Bone marrow (tissue), 2 donors: ENCODE measurements around the gene ZEB1.
"Not testable (repeated sequence)": the region's sequence is repeated elsewhere in the genome, so short reads cannot be mapped to it uniquely, and the experiment has no call there.

ENCODE experiments used
- DNase-seq, 2 donors: peaks; one replicate each; lab custom pipeline; 2025; lab: John Stamatoyannopoulos, UW

ZEB1 gene

DNA sequence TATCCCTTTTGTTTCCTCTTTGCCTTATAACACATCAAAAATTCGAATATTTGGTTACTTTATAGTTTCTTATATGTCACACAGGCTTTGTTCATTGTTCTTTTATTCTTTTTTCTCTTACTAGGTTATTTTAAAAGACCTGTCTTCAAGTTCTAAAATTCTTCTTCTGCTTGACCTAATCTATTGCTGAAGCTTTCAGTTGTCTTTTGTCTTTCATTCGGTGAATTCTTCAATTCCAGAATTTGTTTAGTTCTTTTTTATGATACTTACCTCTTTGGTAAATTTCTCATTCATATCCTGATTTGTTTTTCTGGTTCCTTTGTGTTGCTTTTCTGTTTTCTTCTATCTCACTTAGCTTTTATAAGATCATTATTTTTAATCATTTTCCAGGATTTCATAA, 188.4 kb downstream of the ZEB1 start:
- no peak for DNase-seq

DNA sequence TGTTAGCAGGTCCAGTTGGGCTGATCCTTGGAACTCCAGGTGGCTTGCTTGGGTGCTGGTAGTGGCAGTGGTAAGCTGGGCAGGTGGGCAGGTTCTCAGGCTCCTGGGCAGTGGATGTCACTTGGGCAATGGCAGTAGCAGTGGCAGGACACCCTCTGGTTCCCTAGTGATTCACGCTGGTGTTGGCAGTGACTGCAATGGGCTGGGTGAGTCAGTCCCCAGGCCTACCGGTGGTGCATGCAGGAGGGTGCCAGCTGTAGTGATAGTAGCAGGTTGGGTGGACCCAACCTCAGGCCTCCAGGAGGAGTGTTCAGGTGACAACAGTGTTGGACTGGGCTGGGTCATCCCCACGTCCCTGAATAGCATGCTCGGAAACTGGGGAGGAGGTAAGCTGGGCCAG, 189.2 kb downstream of the ZEB1 start:
- DNase-seq = no peak

GRCh38 chr10:31508882-31509281, 189.9 kb downstream of the ZEB1 start:
- DNase-seq = no peak

GRCh38 chr10:31509989-31510388, 191.0 kb downstream of the ZEB1 start:
- DNase-seq = no peak

DNA sequence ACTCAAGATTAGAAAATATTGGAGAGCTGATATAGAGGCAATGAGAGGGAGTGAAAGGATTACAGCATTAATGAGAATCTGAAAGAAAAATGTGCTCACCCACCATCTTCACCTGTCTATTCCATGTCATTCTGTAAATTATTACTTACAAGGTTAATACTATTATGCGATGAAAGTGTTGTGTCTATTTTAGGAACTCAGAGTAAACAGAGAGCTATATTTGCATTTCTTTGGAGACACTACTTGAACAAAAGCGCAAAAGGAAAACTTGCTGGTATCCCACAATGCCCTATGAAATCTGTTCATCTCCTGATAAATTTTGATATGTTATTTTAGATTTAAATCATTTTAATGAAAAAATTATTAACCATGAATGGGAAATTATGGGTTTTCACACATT, 196.1 kb downstream of the ZEB1 start:
- DNase-seq = no peak

- no peak for DNase-seq
Measured at GRCh38 chr10:31515819-31516402, 196.9 kb downstream of the ZEB1 start.

DNA sequence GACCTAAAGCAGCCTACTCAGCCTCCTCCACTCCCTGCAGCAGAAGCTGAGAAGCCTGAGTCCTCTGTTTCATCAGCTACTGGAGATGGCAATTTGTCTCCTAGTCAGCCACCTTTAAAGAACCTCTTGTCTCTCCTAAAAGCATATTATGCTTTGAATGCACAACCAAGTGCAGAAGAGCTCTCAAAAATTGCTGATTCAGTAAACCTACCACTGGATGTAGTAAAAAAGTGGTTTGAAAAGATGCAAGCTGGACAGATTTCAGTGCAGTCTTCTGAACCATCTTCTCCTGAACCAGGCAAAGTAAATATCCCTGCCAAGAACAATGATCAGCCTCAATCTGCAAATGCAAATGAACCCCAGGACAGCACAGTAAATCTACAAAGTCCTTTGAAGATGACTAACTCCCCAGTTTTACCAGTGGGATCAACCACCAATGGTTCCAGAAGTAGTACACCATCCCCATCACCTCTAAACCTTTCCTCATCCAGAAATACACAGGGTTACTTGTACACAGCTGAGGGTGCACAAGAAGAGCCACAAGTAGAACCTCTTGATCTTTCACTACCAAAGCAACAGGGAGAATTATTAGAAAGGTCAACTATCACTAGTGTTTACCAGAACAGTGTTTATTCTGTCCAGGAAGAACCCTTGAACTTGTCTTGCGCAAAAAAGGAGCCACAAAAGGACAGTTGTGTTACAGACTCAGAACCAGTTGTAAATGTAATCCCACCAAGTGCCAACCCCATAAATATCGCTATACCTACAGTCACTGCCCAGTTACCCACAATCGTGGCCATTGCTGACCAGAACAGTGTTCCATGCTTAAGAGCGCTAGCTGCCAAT, 202.2 kb downstream of the ZEB1 start:
- DNase-seq = no peak

DNA sequence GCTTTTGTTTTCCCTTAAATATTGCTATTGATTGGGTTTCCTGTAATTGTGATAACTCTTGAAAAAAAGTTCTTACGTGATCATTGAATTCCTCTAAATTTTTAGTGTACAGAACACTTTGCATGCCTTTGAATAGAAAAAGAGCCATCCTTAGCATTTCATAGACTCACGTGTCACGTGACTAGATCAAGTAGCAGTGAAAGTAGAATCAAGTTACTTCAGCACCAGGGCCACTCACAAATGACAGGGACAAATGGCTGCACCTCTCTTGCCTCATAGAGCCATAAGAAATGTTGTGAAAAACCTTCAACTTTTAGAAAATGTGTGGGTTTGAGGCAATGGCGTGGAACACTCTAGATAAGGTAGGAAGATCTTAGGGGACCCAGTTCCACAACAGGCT, 203.8 kb downstream of the ZEB1 start:
- no peak for DNase-seq

DNA sequence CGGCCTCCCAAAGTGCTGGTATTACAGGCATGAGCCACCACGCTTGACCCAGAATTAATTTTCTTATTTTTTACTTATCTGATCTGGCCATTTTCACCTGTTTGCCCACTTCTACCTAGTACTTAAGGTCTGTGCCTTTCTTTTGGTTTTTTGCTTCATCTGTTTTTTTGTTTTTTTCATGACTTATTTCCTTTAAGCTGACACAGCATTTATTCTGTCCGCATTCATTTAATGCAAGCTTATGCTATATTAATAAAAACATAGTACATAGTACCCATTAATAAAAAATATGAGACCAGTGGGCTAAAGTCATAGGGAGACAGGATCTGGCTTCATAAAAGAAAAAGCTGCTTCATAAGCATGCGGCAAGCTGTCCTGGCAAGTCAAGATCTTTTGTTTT, 205.4 kb downstream of the ZEB1 start:
- no peak for DNase-seq

DNA sequence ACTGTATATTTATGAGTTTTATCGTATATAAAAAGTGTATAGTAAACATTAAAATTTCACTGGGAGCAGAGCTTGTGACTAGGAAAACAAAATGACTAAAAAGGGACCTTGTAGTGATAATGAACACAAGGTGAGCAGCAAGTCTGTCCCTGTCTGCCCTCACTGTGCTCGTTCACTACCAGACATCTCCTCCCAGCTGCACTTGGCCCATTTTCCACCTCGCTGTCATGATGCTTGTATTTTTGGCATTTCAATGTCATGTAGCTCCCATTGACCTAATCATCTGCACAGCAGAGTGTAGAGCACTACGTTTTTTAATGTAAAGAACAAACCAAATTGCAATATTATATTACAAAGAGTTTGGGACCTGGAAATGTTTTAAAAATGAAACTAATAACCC, 207.2 kb downstream of the ZEB1 start:
- no peak for DNase-seq

GRCh38 chr10:31526681-31527080, 207.7 kb downstream of the ZEB1 start:
- DNase-seq = no peak

DNA sequence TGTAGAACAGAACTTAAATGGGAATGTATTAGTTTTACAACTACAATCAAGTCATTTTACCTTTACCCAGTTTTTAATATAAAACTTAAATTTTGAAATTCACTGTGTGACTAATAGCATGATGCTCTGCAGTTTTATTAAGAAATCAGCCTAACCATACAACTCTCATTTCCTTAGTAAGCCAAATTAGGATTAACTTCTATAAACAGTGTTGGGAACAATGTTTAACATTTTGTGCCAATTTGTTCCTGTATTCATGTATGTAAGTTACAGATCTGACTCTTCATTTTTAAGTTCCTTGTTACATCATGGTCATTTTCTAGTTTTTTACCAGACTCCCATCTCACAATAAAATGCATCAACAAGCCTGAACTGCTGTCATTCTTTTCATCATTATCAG, 209.8 kb downstream of the ZEB1 start:
- DNase-seq = no peak

GRCh38 chr10:31536302-31536701, 217.3 kb downstream of the ZEB1 start:
- DNase-seq = no peak

- DNase-seq = no peak
Measured at GRCh38 chr10:31549896-31550295, 230.9 kb downstream of the ZEB1 start.

DNA sequence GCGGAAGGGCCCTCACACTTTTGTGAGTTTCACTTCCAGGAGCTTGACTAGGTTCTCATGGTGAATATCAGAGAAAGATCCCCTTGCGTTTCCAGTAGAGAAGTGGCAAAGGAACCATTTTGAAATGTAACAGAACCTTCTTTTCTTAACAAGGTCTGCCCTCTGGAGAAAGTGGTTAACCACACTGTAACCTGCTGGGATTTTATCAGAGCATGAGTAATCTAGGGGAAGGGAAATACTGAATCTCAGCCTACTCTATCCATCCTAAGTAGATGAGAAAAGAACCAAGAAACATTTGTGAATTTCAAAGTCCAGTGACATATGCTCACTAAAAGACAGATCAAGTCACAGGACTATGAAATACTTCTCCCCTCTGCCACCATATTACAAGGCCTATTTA, 235.5 kb downstream of the ZEB1 start:
- DNase-seq = no peak

DNA sequence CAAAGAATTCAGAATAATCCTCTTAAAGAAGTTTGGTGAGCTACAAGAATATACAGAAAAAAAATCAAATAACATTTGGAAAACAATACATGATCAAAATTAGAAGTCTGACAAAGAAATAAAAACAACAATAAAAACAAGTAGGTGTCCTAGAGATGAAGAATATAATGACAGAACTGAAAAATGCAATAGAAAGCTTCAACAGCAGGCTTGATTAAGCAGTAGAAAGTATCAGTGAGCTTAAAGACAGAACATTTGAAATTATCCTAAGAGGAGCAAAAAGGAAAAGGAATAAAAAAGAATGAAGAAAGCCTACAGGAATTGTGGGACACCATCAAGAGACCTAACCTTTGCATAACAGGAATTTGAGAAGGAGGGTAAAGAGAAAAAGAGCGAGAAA, 238.8 kb downstream of the ZEB1 start:
- no peak for DNase-seq

GRCh38 chr10:31568252-31568861, 249.3 kb downstream of the ZEB1 start:
- not testable (repeated sequence) for DNase-seq

GRCh38 chr10:31574577-31574976, 255.6 kb downstream of the ZEB1 start:
- DNase-seq = no peak

DNA sequence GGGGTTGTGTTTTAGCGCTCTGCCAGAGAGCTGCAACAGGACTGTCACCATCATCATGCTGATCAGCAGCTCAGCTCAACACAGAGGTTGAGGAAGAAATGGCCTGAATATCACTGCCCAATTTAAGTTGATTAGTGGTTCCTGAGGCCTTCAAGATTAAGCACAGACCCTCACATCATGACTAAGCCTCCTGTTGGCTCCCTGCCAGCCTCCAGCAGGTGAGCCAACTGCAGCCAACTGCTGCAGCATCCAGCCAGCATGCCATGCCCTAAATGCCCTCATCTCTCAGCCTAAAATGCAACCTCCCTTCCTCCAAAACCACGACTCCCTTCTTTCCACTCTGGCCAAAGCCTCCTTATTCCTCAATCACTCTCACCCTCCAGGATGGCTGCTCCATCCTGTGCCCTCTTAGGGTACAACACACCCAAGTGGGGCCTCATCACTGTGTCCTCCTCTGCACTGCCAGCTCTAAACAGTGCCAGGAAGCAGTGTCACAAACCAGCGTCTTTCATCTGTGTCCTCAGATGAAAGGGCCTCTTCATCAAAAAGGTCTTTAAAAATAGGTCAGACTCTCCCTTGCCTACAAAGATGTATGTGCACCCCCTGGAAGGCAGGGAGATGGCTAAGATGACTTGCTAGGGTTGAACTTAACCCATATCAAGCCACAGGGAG, 259.3 kb downstream of the ZEB1 start:
- no peak for DNase-seq

GRCh38 chr10:31578951-31579350, 259.9 kb downstream of the ZEB1 start:
- DNase-seq = no peak
